Naive B cell (primary cell): ENCODE data around the gene GPR152. TPM values are rescaled to one million over a fixed set of nuclear protein-coding genes. Genes with fewer than 3 reads are reported as not detected.
"Not testable (repeated sequence)": the region's sequence is repeated elsewhere in the genome, so short reads cannot be mapped to it uniquely, and the experiment has no call there.

Experiments
- ATAC-seq, 2 donors: fragments of 150-1000 bp; cut with Tn5 transposase; 2 replicates each; pipeline ENCODE4 v1.10.0; 2021; ENCODE audit warnings: low read depth in 2 of 2, mild to moderate bottlenecking in 2 of 2, moderate library complexity in 2 of 2
- DNase-seq: peaks from one replicate; pipeline ENCODE4 v3.0.0; 2022
- H3K27ac Mint-ChIP-seq, 6 donors: one replicate each; pipeline ENCODE4 v1.8.0; 2020 to 2022; ENCODE audit warnings: mild to moderate bottlenecking in 6 of 6, mixed read lengths in 6 of 6, moderate library complexity in 5 of 6, inconsistent platforms in 2 of 6
- H3K27me3 Mint-ChIP-seq, 3 donors: one replicate each; pipeline ENCODE4 v1.8.0; 2021 to 2022; ENCODE audit warnings: mixed read lengths in 3 of 3, mild to moderate bottlenecking in 1 of 3
- H3K36me3 Mint-ChIP-seq, 2 donors: one replicate each; pipeline ENCODE4 v1.8.0; 2020 to 2022; ENCODE audit warnings: mixed read lengths in 2 of 2, inconsistent platforms in 1 of 2, mild to moderate bottlenecking in 1 of 2
- H3K4me1 Mint-ChIP-seq, 3 donors: one replicate each; pipeline ENCODE4 v1.8.0; 2020 to 2022; ENCODE audit warnings: mixed read lengths in 3 of 3, inconsistent platforms in 1 of 3, mild to moderate bottlenecking in 1 of 3, moderate library complexity in 1 of 3
- H3K4me3 Mint-ChIP-seq, 8 donors: one replicate each; pipeline ENCODE4 v1.8.0; 2020 to 2022; ENCODE audit warnings: mild to moderate bottlenecking in 8 of 8, mixed read lengths in 8 of 8, moderate library complexity in 8 of 8, inconsistent platforms in 2 of 8
- H3K9me3 Mint-ChIP-seq, 7 donors: one replicate each; pipeline ENCODE4 v1.8.0; 2020 to 2022; ENCODE audit warnings: mixed read lengths in 7 of 7, mild to moderate bottlenecking in 5 of 7, inconsistent platforms in 2 of 7, moderate library complexity in 1 of 7
- polyA plus RNA-seq, 6 donors: library from polyadenylated mRNA; unstranded; fragments of 300-500 nt; fragmentation: Illumina TruSeq; gene quantifications; one replicate each; pipeline ENCODE4 v1.2.3, GENCODE V29; 2021; ENCODE audit warnings: low read depth in 6 of 6

Gene GPR152
- polyA plus RNA-seq, 6 donors from 2014 or later = 1.1 to 2.5 (median 1.7) TPM; not detected in 1

DNA sequence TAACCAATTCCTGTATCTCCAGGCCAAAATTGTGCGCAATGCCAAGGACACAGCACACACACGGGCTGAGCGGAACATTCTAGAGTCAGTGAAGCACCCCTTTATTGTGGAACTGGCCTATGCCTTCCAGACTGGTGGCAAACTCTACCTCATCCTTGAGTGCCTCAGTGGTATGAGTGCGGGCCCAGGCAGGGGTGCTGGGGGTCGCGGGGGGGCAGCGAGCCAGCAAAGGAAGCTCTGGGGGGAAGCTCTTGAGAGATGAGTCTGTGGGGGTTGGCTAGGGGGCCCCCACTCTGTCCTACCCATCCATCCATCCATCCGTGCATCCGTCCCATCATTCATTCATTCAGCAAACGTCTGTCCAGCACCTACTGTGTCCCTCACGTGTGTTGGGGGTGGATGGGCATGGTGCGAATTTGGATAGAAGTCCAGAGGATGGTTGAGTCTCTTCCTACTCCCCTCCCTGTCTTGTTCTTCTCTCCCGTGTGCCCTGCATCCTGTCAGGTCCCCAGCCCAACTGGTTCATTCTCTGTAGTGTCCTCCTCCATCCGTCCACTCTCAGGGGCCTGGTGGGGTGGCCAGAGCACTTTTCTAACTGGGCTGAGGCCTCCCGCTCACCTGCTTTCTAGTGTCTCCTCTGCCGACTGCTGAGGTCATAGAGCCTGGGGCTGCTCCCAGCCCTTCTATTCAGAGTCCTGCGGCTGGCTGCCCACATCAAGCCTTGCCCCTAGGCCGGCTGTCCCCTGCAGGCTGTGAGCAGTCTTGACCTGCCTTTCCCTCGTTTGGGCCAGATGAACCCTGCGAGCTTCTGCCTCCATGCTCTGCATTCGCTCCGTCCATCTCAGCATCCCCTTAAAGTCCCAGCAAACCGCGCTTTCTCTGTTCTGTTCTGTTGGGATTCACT is 20.9 kb downstream of the GPR152 start:
- H3K36me3 Mint-ChIP-seq = peaks cover 7 to 12% of the 10 kb centered on the region in 2 donors
- H3K9me3 Mint-ChIP-seq = no peaks in the 10 kb centered on the region
- H3K4me1 Mint-ChIP-seq = peaks cover 24 to 58% (median 58%) of the 10 kb centered on the region in 3 donors
- peak overlapping the region in 6 of 8 donors; percentile 23 to 94 (median 68) for H3K4me3 Mint-ChIP-seq
- H3K27me3 Mint-ChIP-seq = no peaks in the 10 kb centered on the region
- DNase-seq (no peak), ATAC-seq (no peak)
- peak overlapping the region in 5 of 6 donors; percentile 45 to 90 (median 83) for H3K27ac Mint-ChIP-seq

DNA sequence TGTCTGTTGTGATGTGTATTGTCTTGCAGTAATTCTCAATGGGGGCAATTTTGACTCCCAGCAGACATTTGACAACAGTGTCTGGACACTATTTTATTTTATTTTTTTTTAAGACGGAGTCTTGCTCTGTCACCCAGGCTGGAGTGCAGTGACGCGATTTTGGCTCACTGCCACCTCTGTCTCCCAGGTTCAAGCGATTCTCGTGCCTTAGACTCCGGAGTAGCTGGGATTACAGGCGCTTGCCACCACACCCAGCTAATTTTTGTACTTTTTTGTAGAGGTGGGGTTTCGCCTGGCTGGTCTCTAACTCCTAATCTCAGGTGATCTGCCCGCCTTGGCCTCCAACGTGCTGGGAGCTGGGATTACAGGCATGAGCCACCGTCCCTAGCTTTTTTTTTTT is 22.8 kb downstream of the GPR152 start:
- peaks cover 0 to 7% of the 10 kb centered on the region in 2 donors for H3K36me3 Mint-ChIP-seq
- ATAC-seq (no peak), DNase-seq (no peak)
- no peaks in the 10 kb centered on the region for H3K9me3 Mint-ChIP-seq
- peak overlapping the region in 1 of 6 donors; percentile 56 for H3K27ac Mint-ChIP-seq
- H3K4me3 Mint-ChIP-seq = peak overlapping the region; percentile 30 to 99 (median 96)
- no peaks in the 10 kb centered on the region for H3K27me3 Mint-ChIP-seq
- H3K4me1 Mint-ChIP-seq = peaks cover 15 to 56% (median 44%) of the 10 kb centered on the region in 3 donors

DNA sequence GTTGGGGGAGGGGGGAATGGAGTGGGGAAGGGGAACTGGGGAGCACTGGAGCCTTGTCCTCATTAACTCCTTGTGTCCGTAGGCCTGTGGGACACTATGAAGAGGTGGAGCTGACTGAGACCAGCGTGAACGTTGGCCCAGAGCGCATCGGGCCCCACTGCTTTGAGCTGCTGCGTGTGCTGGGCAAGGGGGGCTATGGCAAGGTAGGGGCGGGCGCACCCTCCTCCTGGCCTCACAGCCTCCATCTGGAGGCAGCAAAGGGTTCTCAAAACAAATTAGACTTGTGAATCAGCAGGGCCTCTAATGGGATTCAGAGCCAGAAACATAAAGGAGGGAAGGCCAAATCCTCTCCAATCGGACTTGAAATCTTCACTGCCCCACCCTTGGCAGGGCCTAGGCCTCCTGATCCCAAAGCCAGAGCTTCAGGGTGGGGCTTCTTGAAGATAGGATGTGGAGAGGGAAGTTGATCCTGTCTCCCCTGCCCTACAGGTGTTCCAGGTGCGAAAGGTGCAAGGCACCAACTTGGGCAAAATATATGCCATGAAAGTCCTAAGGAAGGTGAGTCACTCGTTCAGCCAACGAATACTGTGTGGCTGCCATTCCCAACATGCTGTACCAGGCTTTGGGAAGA is 23.4 kb downstream of the GPR152 start:
- H3K27ac Mint-ChIP-seq = peak overlapping the region in 3 of 6 donors; percentile 39 to 88 (median 72)
- no peak for ATAC-seq
- DNase-seq = no peak
- peak overlapping the region; percentile 86 to 99 (median 98) for H3K4me3 Mint-ChIP-seq
- H3K36me3 Mint-ChIP-seq = peaks cover 0 to 7% of the 10 kb centered on the region in 2 donors
- no peaks in the 10 kb centered on the region for H3K9me3 Mint-ChIP-seq
- no peaks in the 10 kb centered on the region for H3K27me3 Mint-ChIP-seq
- H3K4me1 Mint-ChIP-seq = peaks cover 19 to 55% (median 39%) of the 10 kb centered on the region in 3 donors

DNA sequence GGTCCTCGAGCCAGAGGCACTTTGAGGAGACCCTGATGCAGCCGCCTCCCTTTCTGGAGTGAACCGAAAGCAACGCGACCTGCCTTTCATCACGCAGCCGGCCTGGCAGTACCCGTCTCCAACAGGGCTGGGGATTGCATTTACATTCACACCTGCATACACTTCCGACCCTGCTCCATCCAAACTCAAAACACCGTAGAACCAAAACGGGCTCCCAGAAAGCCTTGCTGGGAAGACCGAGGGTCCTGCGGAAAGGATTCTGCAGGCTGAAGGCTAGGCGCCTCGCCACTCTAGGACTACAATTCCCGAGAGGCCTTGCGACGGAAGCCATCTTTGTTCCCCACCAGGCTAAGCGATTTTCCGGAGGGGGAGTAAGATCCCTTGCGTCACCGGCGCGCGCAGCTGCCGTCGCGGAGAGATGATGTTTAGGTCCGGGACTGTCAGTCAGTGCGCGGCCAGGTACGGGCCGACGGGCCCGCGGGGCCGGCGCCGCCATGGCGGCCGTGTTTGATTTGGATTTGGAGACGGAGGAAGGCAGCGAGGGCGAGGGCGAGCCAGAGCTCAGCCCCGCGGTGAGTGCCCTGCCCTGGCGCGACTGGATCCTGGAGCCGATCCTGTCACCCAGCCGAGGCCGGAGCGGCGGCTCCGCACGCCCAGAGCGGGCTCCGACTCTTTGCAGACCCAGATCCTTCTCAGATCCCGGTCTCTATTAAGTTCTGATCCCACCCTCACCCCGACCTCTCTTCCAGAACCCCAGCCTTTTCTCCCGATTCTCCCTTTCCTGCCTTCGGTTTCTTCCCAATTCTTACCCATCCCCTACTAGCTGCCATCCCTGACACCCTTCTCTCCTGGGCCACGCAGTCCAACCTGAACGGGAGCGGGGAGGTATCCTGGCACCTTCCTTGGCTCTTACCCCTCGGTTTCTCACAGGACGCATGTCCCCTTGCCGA is 24.2 kb downstream of the GPR152 start, which contains the start of gene RPS6KB2:
TSS of gene RPS6KB2 (plus strand) at position 443 of the 950 bp plus-strand sequence. CDS start at position 495, 52 bp downstream.
- DNase-seq (peak; percentile 99), ATAC-seq (peak; percentile 92 to 95)
- Mint-ChIP-seq H3K27me3 (no peaks in the 10 kb centered on the region), H3K4me3 (peak within 1 kb of the TSS; percentile 86 to 99 (median 98)), H3K4me1 (peaks cover 14 to 49% (median 31%) of the 10 kb centered on the region in 3 donors), H3K36me3 (peaks cover 0 to 7% of the 10 kb centered on the region in 2 donors), H3K9me3 (no peaks in the 10 kb centered on the region), H3K27ac (peak within 1 kb of the TSS; percentile 88 to 98 (median 97))

DNA sequence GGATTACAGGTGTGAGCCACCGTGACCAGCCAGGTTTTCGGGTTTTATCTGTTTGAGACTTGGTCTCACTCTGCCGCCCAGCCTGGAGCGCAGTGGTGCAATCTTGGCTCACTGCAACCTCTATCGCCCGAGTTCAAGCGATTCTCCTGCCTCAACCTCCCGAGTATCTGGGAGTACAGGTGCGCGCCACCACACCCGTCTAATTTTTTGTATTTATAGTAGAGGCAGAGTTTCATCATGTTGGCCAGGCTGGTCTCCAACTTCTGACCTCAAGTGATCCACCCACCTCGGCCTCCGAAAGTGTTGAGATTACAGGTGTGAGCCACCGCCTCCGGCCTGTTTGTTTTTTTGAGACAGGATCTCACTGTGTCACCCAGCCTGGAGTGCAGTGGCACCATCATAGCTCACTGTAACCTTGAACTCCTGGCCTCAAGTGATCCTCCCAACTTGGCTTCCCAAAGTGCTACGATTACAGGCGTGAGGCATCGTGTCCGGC is 25.1 kb downstream of the GPR152 start:
- ATAC-seq, H3K9me3 Mint-ChIP-seq, DNase-seq, H3K36me3 Mint-ChIP-seq, H3K27me3 Mint-ChIP-seq: not testable (repeated sequence)
- Mint-ChIP-seq H3K27ac (peak overlapping the region in 5 of 6 donors; percentile 21 to 98 (median 96)), H3K4me1 (peaks cover 22 to 47% (median 30%) of the 10 kb centered on the region in 3 donors), H3K4me3 (peak overlapping the region; percentile 86 to 99 (median 98))

DNA sequence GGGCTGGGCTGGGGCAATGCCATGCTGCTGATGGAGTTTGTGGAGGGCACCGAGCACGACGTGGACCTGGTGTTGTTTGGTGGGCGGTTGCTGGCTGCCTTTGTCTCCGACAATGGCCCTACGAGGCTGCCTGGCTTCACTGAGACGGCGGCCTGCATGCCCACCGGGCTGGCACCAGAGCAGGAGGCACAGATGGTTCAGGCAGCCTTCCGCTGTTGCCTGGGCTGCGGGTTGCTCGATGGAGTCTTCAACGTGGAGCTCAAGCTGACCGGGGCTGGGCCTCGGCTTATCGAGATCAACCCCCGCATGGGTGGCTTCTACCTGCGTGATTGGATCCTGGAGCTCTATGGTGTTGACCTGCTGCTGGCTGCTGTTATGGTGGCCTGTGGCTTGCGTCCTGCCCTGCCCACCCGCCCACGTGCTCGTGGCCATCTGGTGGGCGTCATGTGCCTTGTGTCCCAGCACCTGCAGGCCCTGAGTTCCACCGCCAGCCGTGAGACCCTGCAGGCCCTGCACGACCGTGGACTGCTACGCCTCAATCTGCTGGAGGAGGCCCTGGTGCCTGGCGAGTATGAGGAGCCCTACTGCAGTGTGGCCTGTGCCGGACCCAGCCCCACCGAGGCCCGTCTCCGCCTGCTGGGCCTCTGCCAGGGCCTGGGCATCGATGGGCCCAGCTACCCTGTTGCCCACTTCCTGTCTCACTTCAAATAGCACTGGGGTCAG is 28.5 kb downstream of the GPR152 start:
- ATAC-seq = no peak
- DNase-seq = no peak
- no peak overlapping the region for H3K27ac Mint-ChIP-seq
- no peaks in the 10 kb centered on the region for H3K27me3 Mint-ChIP-seq
- H3K4me3 Mint-ChIP-seq = peak overlapping the region in 1 of 8 donors; percentile 59
- H3K4me1 Mint-ChIP-seq = peaks cover 32 to 41% (median 40%) of the 10 kb centered on the region in 3 donors
- no peaks in the 10 kb centered on the region for H3K36me3 Mint-ChIP-seq
- H3K9me3 Mint-ChIP-seq = no peaks in the 10 kb centered on the region

DNA sequence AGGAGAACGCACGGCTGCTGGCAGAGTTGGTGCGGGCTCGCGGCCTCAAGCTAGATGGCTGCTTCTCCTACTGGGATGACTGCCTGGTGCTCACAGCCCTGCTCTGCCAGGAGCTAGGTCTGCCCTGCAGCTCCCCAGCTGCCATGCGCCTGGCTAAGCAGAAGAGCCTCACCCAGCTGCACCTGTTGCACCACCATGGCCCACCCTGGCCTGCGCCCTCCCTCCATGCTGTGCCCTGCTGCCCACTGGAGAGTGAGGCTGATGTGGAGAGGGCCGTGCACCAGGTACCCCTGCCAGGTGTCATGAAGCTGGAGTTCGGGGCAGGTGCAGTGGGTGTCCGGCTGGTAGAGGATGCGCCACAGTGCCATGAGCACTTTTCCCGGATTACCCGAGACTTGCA is 29.1 kb downstream of the GPR152 start:
- no peaks in the 10 kb centered on the region for H3K9me3 Mint-ChIP-seq
- peak overlapping the region in 1 of 6 donors; percentile 71 for H3K27ac Mint-ChIP-seq
- ATAC-seq = no peak
- peak overlapping the region in 1 of 8 donors; percentile 78 for H3K4me3 Mint-ChIP-seq
- DNase-seq = no peak
- no peaks in the 10 kb centered on the region for H3K36me3 Mint-ChIP-seq
- peaks cover 34 to 46% (median 45%) of the 10 kb centered on the region in 3 donors for H3K4me1 Mint-ChIP-seq
- H3K27me3 Mint-ChIP-seq = no peaks in the 10 kb centered on the region

DNA sequence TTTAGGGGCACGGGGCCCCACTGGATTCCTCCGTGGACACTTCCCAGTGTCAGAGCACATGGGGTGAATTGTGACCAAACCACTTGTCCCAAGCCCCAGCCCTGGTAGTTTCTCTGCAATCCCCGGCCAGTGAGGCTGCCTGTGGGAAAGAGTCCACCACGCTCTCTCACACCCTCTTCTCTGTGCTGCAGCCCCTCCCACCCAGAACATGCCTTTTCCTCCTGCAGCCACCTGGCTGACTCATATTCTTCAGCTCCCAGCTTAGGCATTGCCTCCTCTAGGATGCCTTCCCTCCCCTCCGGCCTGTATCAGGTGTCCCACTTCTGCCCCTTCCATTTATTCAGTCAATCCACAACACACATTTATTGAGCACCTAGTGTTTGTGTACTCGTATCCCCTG is 29.6 kb downstream of the GPR152 start:
- Mint-ChIP-seq H3K4me1 (peaks cover 39 to 46% (median 46%) of the 10 kb centered on the region in 3 donors), H3K4me3 (peak overlapping the region in 4 of 8 donors; percentile 31 to 78 (median 54)), H3K27ac (peak overlapping the region in 3 of 6 donors; percentile 54 to 93 (median 71))

DNA sequence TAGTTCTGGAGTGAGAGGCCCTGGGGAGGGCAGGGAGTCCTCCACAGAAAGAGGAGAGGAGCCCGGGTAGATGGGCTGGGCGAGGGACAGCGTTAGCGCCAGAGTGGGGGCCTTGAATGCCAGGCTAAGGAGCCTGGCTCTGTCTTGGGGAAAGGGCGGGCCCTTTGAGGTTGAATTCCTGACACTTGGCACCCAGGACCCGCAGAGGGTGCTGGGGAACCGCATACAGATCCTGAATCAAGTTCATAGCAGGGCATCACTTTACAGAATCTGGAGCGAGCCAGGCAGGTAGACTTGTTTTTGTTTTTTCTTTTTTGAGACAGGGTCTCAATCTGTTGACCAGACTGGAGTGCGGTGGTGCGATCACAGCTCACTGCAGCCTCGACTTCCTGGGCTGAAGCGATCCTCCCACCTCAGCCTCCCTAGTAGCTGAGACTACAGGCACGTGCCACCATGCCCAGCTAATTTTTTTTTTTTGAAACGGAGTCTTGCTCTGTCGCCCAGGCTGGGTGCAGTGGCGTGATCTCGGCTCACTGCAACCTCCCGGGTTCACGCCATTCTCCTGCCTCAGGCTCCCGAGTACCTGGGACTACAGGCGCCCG is 31.0 kb downstream of the GPR152 start:
- Mint-ChIP-seq H3K9me3 (no peaks in the 10 kb centered on the region), H3K4me1 (peaks cover 48 to 55% (median 53%) of the 10 kb centered on the region in 3 donors), H3K27ac (peak overlapping the region in 5 of 6 donors; percentile 78 to 96 (median 95)), H3K36me3 (no peaks in the 10 kb centered on the region), H3K4me3 (peak overlapping the region in 7 of 8 donors; percentile 49 to 86 (median 78)), H3K27me3 (no peaks in the 10 kb centered on the region)
- ATAC-seq (no peak), DNase-seq (no peak)

More for the DNA sequence above, 29.6 kb downstream of the GPR152 start:
- Mint-ChIP-seq H3K36me3 (no peaks in the 10 kb centered on the region), H3K27me3 (no peaks in the 10 kb centered on the region), H3K9me3 (no peaks in the 10 kb centered on the region)
- ATAC-seq (no peak), DNase-seq (no peak)

DNA sequence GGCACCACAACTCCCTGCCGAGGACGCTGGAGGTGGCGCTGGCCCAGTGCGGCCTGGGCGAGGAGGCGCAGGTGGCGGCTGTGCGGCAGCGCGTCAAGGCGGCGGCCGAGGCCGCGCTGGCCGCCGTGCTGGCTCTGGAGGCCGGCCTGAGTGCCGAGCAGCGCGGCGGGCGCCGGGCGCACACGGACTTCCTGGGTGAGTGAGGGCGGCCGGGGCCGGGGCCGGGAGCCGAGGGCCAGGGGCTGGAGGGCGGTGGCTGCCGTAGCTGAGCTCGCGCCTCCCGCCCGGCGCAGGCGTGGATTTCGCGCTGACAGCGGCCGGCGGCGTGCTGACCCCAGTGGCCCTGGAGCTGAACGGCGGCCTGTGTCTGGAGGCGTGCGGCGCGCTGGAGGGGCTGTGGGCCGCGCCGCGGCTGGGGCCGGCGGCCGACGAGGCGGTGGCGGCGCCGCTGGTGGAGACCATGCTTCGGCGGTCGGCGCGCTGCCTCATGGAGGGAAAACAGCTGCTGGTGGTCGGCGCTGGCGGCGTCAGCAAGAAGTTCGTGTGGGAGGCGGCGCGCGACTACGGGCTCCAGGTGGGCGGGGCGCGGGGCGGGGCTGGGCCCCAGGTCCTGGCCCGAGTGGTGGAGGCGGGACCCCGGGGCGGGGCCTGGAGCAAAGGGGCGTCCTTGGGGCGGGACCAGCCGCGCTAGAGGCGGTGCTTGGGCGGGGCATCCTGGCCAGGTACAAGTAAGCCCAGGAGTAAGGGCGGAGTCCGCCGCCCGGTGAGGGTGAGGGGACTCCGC is 31.7 kb downstream of the GPR152 start:
- peak overlapping the region in 5 of 6 donors; percentile 83 to 97 (median 95) for H3K27ac Mint-ChIP-seq
- DNase-seq = peak; percentile 97
- ATAC-seq = peak; percentile 72 to 77
- no peaks in the 10 kb centered on the region for H3K36me3 Mint-ChIP-seq
- no peaks in the 10 kb centered on the region for H3K9me3 Mint-ChIP-seq
- peak overlapping the region; percentile 84 to 91 (median 86) for H3K4me3 Mint-ChIP-seq
- peaks cover 50 to 60% (median 60%) of the 10 kb centered on the region in 3 donors for H3K4me1 Mint-ChIP-seq
- H3K27me3 Mint-ChIP-seq = no peaks in the 10 kb centered on the region

DNA sequence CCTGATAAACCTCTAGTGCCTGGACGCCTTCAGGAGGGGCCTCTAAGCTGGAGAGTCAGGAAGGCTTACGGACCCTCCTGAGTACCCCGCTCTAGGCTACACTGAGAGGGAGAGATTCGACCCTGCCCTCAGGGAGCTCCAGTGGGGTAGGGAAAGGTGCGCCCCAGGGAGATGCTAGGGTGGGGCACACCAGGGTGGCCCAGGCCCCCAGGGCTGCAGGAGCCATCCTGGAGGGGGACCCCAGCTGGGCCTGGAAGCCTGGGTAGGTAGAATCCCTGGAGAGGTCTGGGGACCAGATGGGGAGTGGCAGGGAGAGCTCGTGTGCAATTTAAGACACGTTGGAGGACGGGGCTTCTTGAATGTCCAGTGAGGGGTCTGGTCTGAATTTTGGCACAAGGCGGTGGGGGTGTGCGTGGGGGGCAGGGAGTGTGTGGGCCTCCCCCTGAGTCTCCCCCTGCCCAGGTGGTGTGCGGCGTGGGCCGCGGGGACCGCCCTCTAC is 32.3 kb downstream of the GPR152 start:
- DNase-seq = no peak

More for the DNA sequence above, 32.3 kb downstream of the GPR152 start:
- no peak for ATAC-seq
- Mint-ChIP-seq H3K9me3 (no peaks in the 10 kb centered on the region), H3K4me1 (peaks cover 50 to 62% (median 61%) of the 10 kb centered on the region in 3 donors), H3K4me3 (peak overlapping the region; percentile 84 to 91 (median 86)), H3K27ac (peak overlapping the region; percentile 24 to 97 (median 87)), H3K36me3 (no peaks in the 10 kb centered on the region), H3K27me3 (no peaks in the 10 kb centered on the region)
